HG02642 (cell line): ENCODE data around the gene JPH2.

Experiments
- ATAC-seq: cut with Tn5 transposase; IDR thresholded peaks from one replicate; pipeline ENCODE4 v1.9.1; 2021; ENCODE audit warnings: mild to moderate bottlenecking; ENCODE audit not compliant: unreplicated experiment, poor library complexity

Gene JPH2

DNA sequence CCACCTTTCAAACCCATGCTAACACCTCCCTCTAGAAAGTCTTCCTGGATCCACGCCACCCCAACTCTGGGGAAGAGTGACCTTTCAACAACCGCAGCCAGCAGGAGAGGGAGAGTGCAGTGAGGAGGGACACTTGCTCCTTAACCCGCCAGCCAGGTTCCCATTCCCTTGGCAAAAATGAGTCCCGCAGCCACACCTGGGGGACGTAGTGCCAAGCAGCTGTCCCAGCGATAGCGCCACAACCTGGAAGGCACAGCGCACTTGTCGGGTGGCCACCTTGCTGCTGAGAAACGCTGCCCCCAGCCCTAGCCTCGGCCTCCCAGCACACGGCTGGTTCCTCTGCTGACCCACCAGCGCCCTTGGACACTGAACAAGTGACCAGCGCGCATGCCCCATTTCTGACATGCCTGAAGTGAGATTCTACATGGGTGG, 119.3 kb downstream of the JPH2 start:
- no peak for ATAC-seq

DNA sequence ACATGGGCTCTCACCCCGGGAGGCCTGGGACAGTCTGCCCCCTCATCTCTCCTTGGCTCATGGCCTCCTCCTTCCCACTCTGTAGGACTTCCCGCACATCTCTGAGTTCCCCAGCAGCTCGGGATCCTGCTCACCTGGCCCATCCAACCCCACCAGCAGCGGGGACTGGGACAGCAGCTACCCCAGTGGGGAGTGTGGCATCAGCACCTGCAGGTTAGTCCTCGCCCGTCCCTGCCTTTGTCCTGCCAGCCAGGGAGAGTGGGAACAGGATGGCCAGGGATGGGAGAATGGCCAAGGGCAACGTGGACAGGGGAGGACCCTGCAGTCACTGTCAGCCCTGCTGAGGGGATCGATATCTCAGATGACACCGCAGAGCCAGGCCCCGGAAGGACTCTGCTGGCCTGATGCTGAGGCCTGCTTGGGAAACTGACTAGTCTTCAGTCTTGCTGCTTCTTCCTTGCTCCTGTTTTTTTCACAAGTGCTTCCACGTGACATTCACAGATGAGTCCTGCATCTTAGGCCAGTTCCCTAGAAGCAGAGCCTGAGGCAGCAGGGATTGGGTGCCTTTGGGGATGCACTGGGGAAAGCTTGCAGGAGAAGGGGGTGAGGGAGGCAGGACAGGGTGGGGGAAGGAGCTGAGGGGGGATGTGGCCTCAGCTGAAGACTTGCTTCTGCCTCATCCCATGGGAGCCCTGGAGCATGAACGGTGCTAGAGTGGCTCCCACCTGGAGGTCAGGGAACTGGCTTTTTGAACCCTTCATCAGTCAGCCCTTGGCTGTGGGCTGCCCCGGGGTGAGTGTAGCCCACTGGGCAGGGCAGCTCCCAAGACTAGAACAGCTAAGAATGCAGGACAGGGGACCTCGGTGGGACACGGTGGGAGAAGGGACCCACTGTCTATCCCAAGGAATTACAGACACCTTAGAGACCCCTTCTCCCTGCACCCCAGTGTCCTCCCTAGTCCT, 120.1 kb downstream of the JPH2 start:
- ATAC-seq, result no peak

DNA sequence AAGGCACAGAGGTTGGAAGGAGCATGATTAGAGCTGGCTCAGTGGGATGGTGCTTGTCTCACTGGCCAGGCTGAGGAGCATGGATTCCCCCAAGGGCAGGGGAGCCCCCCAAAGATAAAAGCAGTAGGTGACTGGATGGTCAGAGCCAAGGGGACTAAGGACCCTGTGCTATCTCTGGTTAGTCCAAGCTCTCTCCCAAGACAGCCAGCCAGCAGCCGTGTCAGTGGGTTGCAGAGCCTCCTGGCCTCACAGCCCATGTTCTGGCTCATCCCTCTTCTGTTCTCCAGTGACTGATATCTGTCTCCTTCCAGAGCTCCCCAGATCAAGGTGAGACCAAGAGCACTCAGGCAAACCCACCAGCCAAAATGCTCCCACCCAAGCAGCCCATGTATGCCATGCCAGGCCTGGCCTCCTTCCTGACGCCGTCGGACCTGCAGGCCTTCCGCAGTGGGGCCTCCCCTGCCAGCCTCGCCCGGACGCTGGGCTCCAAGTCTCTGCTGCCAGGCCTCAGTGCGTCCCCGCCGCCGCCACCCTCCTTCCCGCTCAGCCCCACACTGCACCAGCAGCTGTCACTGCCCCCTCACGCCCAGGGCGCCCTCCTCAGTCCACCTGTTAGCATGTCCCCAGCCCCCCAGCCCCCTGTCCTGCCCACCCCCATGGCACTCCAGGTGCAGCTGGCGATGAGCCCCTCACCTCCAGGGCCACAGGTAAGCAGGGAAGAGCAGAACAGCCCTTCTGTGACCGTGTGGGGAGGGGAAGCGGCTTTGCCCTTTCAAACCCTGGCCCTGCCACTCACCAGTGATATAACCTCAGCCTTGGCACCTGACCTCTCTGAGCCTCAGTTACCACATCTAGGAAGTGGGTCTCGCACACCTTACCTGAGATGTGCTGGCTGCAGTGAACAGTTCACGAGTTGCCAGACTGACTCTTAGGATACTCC, 121.3 kb downstream of the JPH2 start:
- ATAC-seq, result no peak

DNA sequence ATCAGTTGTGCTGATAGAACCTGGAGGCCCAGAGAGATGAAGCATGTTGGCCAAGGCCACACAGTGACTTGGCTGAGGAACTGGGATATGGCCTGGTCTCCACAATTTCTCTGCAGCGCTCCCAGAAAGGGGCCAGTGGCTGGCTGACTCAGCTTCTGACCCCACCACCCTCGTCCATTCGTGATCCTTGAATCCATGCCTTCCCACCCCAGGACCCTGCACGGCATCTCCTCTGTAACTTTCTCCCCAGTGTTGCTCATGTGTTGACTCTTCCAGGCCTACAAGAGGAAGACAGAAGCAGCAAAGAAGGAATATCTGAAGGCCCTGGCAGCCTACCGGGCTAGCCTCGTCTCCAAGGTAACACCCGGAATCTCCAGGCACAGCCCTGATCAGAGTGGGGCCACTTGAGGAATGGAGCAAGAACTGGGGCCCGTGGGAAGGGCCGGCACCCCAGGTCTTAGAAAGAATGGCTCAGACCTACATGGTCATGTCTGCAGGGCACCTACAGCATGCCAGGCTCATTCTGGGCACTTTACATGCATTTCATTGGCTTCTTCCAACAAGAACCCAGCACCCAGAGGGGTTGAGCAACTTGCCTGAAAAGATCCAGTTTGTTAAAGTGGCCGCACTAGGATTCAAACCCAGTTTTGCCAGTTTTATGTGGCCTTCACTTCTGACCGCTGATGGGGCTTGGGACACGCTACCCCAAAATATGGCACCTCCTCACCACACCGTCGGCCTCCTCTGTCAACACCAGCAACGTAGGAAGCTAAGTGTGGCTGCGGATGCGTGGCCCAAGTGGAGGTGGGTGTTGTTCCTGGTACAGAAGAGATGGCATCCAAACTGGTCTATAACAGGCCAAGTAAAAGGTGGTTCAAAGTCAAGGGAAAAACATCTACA, 122.2 kb downstream of the JPH2 start:
- no peak for ATAC-seq
